ENCODE measurements around the gene PCDH9. TPM values are rescaled to one million over a fixed set of nuclear protein-coding genes. Genes with fewer than 3 reads are reported as not detected.
A peak's percentile ranks its signal among the peaks of the same experiment; 100 is the strongest.
"Not testable (repeated sequence)": the region's sequence is repeated elsewhere in the genome, so short reads cannot be mapped to it uniquely, and the experiment has no call there.

Gene PCDH9
- total RNA-seq, 1 experiment from 2014 or later, result 7.7 TPM

GRCh38 chr13:66915596-66916185 is 314.4 kb downstream of the PCDH9 start:
- DNase-seq (ENCODE audit: low spot score), result no peak

DNA sequence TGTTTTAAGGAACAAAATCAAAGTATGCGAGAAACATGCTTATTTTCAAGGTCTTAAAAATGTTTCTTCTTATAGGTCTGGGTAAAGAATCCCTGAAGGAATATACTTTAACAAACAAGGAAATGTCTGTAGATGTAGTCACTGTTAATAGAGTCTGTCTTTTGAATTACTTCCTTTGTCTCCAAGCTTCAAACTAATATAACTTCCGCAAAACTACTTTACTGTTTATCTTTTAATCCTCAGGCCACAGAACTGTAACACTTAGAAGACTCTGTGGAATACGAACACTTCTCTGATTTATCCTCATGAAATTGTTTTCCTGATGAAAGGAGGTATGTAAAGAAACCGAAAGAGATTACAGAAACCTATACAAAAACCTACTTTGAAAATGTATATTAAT is 316.0 kb downstream of the PCDH9 start:
- DNase-seq (ENCODE audit: low spot score), result no peak

GRCh38 chr13:66911411-66911939 is 318.7 kb downstream of the PCDH9 start:
- no peak for DNase-seq (ENCODE audit: low spot score)

DNA sequence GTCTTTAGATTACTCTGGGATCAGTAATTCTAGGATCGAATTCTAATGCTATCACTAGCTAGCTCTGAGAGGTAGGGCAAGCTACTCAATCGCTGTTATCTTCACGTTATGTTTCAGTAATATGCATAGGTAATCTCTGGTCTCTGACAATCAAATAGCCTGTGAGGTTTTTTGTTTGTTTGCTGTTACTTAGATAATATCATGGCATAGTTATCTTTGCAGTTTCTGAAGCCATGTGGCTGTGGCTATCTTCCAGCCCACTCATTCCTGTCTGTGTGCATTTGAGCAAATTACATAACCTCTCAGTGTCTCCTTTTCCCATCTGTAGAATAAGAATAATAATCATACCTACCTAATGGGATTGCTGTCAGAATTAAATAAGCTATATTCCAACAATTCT is 330.2 kb downstream of the PCDH9 start:
- DNase-seq (ENCODE audit: low spot score), result no peak

DNA sequence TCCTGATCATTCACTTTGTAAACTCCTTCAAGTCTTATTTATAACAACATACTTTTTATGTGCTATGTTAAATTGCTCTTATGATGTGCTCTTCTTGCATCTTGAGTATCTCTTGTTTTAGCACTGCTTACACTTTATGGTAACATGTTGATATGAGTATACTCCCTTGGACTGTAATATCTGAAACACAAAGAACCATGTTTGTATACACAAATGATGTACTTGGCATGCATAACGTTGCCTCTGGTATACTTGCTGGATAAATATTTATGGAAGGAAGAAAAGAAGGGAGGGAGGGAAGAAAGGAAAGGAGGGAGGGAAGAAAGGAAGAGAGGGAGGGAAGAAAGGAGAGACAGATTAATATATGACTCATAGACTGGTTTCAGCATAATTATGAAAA is 333.2 kb downstream of the PCDH9 start:
- peak; percentile 3 for DNase-seq (ENCODE audit: low spot score)

- no peak for DNase-seq (ENCODE audit: low spot score)
Observed at GRCh38 chr13:66895780-66896179, 334.4 kb downstream of the PCDH9 start.

DNA sequence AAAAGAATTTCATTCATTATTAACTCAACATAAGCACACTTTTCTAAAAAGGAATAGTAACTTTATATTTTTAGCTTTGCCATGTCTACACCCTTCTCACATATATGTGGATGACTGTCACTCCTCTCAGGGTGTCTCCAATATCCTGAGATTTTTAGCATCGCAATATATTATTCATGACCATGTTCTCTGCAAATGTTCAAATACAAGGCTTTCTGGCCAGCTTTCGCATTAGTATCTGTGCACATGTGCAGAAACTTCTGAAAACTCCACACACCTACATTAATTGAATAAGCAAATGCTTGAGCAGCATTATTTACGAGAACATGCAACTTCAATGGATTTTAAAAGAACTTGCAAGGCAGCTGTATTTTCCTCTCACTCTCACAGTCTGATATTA is 334.8 kb downstream of the PCDH9 start:
- no peak for DNase-seq (ENCODE audit: low spot score)

DNA sequence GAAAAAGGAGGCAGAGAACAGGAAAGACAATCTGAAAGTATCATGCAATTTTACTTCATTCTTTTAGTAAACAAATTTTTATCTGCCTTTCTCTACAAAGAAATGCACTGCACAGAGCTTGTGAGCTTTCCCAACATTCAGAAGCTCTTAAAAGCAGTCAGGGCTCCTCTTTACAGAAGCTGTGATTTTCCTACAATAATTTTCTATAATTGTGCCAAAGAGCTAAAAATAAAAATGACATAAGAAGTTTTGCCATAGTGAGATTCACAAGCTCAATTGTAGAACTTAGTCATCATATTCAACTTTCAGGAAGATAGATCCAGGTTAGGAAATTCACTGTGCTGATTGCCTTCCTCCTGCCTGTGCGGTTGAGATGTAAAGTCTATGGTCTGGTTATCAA is 341.4 kb downstream of the PCDH9 start:
- DNase-seq (ENCODE audit: low spot score), result no peak

GRCh38 chr13:66887088-66887487 is 343.0 kb downstream of the PCDH9 start:
- DNase-seq (ENCODE audit: low spot score), result no peak

DNA sequence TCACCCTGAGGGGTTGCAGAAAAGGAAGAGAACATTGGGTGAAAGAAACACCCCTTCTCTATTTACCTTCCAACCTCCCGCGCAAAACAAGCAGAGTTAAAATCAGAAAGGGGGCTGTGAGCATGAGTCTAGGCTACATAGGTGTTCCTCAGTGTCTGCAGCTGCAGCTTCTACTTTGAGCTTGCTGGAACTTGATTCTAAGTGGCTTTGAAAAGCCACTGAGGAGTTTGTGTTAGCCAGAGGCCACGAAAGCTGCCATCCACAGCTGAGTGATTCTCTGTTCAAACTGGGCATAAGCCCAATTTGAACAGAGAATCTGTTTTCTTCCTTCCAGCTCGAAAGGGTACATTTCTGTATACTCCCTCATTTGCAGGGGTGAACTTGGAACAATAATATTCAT is 343.9 kb downstream of the PCDH9 start:
- DNase-seq (ENCODE audit: low spot score), result no peak

- not testable (repeated sequence) for DNase-seq (ENCODE audit: low spot score)
Observed at GRCh38 chr13:66881170-66881569, 349.0 kb downstream of the PCDH9 start.

DNA sequence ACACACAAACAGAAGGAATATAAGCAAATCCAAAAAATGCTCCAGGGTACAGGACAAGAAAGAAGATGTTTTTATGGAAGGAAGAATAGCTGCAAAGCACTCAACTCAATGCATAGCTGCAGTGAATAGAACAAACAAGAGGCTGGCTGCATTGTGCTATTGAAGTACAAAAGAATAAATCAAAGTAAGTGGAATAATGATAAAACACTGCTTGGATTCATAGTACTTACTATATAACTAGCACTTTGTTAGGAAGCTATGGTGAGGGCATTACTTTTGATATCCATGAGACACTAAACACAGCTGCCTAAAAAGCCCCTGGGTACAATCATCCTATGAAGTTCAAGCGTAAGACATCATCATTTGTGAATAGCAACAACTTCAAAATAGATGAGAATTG is 350.1 kb downstream of the PCDH9 start:
- DNase-seq (ENCODE audit: low spot score), result no peak

DNA sequence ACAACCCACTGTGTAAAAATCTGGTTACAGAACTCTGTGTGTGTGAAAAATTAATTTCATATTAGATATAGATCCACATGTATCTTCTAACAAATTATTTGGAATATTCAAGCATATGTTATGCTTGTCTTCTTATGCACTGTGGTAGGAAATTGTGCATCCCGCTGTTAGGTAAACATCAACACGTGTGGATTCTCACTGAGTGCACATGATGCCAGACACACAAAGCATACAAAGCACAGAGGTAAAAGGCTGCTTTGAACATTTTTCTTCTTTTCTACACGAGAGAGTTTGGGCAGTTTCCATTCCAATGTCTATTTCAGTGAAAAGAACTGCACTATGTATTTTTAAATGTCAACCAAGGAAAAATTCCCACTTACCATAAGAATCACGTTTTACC is 354.9 kb downstream of the PCDH9 start:
- DNase-seq (ENCODE audit: low spot score), result no peak

DNA sequence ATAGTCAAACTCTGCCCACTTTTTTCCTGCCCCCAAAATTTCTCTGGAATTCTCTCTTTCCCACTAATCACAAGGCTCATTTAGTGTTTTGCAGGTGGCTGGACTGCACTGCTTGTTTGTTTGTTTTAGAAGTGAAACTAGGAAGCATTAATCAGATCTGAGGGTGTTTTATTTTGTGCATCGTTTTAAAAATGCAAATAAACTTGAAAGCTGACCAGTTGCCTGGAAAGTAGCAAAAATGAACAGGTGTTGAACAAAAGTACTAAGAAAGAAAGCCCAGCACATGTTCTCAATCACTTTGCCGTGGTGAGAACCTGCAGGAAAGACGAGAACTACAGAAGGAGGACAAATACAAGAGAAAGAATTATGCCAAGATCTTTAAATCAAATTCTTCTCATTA is 365.5 kb downstream of the PCDH9 start:
- no peak for DNase-seq (ENCODE audit: low spot score)

DNA sequence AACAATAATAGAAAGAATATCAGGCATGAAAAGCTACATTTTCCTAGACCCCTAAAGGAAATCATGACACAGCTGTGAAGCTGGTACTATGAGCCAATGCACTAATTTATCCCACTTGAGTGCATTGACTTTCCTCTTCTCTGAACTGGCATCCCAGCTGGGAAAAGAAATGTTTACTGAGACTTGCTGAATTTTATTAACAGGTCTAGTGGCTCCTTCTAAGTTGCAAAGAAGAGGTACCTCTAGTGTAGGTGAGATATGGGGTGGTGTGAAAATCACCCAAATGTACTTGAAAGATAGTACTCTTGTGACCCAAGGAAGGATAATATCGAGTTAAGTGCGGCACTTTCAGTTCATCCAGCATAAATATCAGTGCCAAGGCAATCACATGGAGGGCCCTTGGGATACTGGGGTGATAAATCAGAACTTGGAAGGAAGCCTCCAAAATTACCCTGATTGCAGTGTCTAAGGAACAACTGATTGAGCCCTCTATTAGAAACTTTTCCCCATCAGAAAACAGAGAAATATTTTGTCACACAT is 369.2 kb downstream of the PCDH9 start:
- DNase-seq (ENCODE audit: low spot score), result no peak

GRCh38 chr13:66859934-66860877 is 369.9 kb downstream of the PCDH9 start:
- no peak for DNase-seq (ENCODE audit: low spot score)

DNA sequence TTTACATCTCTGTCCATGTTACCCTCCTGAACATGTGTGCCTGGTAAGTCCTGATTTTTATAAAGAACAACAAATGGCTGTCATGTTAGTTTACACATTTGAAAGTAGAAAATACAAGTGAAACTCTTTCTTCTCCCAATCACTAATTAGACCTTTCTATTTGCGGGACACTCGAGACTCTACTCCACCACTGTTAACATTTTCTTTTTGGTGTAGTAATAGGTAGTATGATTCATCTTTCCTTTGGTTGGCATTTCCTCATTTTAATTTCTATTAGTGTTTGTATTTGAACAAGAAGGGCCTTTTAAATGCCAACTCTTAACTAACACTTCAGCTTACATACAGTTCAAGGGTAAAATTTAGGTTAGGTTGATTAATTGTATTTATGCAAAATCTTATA is 371.1 kb downstream of the PCDH9 start:
- no peak for DNase-seq (ENCODE audit: low spot score)

DNA sequence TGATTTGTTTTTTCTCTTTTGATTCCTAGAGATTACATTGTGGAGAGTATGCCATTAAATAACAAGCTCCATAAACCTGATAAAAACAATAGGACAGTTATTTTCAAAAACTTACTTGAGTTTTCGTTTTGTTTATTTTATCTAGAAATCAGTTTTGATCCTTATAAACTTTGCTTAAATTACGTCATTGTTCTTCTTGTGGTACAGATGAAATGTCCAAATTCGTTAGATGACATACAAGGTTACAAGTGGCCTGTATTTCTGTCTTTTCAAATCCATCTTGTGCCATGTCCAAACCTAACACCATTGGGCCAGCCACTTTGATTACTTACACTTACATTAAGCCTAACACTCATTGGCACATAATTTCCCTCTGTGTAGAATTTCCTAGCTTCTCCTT is 372.0 kb downstream of the PCDH9 start:
- no peak for DNase-seq (ENCODE audit: low spot score)

DNA sequence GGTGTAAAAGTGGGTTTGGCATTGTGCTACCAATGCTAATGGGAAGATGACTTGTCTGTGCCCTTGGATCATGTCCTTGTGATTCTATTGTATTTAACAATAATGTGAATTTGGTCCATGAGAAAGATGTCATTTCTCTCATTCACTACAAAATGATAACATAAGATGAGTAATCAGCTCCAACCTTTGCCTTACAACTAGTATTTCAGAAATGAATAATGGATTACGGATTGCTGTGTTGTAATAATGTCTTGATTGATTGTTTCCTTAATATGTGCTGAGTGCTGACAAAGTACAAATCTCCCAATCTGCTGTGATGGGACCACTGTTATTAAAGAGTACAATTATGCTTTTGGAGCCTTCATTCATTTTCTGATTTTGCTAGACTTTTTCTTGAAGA is 375.0 kb downstream of the PCDH9 start:
- no peak for DNase-seq (ENCODE audit: low spot score)

- DNase-seq (ENCODE audit: low spot score), result no peak
Observed at GRCh38 chr13:66853564-66853963, 376.6 kb downstream of the PCDH9 start.

DNA sequence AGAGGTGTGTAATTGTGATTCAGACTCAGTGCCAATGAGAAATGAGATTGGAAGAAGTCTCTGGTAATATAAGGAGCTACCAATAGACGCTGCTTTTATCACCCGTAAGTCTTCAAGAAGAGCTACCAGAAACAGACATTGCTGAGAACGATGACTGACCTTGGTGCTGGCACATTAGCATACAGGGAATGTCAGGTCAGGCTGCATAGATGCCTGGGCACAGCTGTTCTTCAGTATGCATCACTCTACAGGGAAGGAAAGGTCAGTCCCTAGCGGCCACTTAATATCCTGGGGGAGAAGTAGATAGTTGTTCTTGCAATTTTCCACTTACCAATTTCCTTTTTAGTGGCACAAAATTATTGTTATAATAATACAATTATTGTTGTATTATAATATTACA is 380.4 kb downstream of the PCDH9 start:
- no peak for DNase-seq (ENCODE audit: low spot score)

DNA sequence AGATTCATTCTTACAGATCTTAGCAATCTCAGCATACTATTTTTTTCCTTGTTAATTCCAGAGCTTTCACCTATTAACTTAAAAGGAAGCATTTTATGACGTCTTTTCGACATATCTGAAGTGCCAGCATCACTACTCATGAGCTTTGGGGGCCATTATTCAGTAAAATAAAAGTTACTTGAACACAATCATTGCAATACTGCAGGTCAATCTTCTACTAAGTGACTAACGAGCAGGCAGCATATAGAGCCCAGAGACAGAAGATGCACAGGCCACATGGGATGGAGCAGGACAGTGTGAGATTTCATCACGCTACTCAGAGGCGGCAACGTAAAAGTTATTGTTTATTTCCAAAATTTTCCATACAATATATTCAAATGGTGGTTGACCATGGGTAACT is 382.6 kb downstream of the PCDH9 start:
- no peak for DNase-seq (ENCODE audit: low spot score)

DNA sequence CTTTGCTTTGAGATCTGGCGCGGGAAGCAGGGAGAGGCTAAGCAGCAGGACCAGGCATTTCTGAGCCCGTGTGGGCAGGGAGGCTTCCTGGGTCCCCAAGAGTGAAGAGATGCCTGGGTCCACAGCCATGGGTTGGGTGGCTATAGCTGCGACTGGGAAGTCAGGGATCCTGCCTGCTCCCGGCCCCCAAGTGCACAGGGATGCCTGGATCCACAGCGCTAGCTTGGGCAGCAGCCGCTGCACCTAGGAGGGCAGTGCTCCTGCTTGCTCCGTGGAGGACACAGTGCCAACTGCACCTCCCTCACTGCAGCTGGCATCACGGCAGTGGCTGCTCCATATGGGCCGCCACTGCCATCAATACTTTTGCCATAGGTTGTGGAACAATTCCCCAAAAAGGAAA is 384.7 kb downstream of the PCDH9 start:
- no peak for DNase-seq (ENCODE audit: low spot score)
